ENCODE measurements around the gene UTF1. TPM values are rescaled to one million over a fixed set of nuclear protein-coding genes. Genes with fewer than 3 reads are reported as not detected.

The UTF1 gene
- total and polyA plus RNA-seq, 2 of the 8 experiments (the other 6 are each of a cell fraction or from before 2014, with no cell fraction given), result 0.47 to 21.8 TPM

- H2BK12ac ChIP-seq (ENCODE audit: low read depth, low read length), result peak overlapping the region; percentile 23; the same call in 1 of the 2 replicates
- H4K91ac ChIP-seq (replicated peaks; ENCODE audit: insufficient read length, low read length), result peak overlapping the region; percentile 81
- peaks cover 3 to 41% (median 21%) of the 10 kb centered on the region in 4 experiments for H3K4me1 ChIP-seq (replicated peaks in 1 of 4; ENCODE audit: control insufficient read depth in 3 of 4, insufficient read depth in 4 of 4, low read length in 3 of 4)
- H3K23me2 ChIP-seq (ENCODE audit: low read depth, low read length), result peaks cover 16% of the 10 kb centered on the region; the same call in 1 of the 2 replicates
- H3K18ac ChIP-seq (ENCODE audit: extremely low read depth, low read length), result peak overlapping the region; percentile 60; the same call in 1 of the 2 replicates
- peaks cover 0 to 8% of the 10 kb centered on the region in 2 experiments; a peak in 1 of 4 replicates for H3K9me3 ChIP-seq (ENCODE audit: insufficient read depth in 2 of 2, low read depth in 1 of 2, low read length in 1 of 2)
- H3K4me2 ChIP-seq (ENCODE audit: insufficient read depth in 1 of 2, low read depth in 2 of 2, low read length in 2 of 2), result peak overlapping the region; percentile 91 to 92
- H2BK5ac ChIP-seq (ENCODE audit: low read depth, low read length), result peak overlapping the region; percentile 24; the same call in 1 of the 2 replicates
- 22% methylated on average over 36 of the region's 48 CpGs; no CpG with 5 or more reads in 1 of the 2 experiments for WGBS, 2 experiments (ENCODE audit: extremely low coverage in 1 of 2, insufficient coverage in 1 of 2, insufficient read length in 1 of 2, insufficient replicate concordance in 2 of 2, low coverage in 1 of 2, low lambda C conversion rate in 2 of 2, missing lambda C conversion rate in 1 of 2)
- DNase-seq (ENCODE audit: low read depth in 1 of 2, low spot score in 2 of 2), result no peak
- no peaks in the 10 kb centered on the region for H4K20me1 ChIP-seq (replicated peaks in 1 of 2; ENCODE audit: control insufficient read depth in 1 of 2, insufficient read depth in 2 of 2, low read length in 2 of 2)
- H3K79me1 ChIP-seq (ENCODE audit: low read depth, low read length), result peaks cover 2% of the 10 kb centered on the region; the same call in 1 of the 2 replicates
- H3K27ac ChIP-seq (ENCODE audit: low read depth, low read length), result no peak overlapping the region
- H4K8ac ChIP-seq (ENCODE audit: extremely low read depth, insufficient read depth, low read length), result peak overlapping the region; percentile 62; the same call in 1 of the 2 replicates
- H2BK15ac ChIP-seq (ENCODE audit: low read length), result no peak overlapping the region
- H2BK120ac ChIP-seq (replicated peaks; ENCODE audit: low read depth, low read length), result no peak overlapping the region
- no peak overlapping the region for H3K9ac ChIP-seq (replicated peaks in 1 of 4; ENCODE audit: extremely low read depth in 1 of 4, low read depth in 3 of 4, low read length in 3 of 4)
- H3K14ac ChIP-seq (ENCODE audit: insufficient read length), result no peak overlapping the region
- no peak overlapping the region for H3K4ac ChIP-seq (replicated peaks; ENCODE audit: insufficient read length, low read depth, low read length)
- H3K4me3 ChIP-seq (ENCODE audit: extremely low read depth in 1 of 4, insufficient read depth in 2 of 4, low read depth in 3 of 4, low read length in 4 of 4), result peak overlapping the region; percentile 5 to 62 (median 27); a peak in 5 of 8 replicates
- no peak overlapping the region for H4K5ac ChIP-seq (ENCODE audit: insufficient read length, low read depth, low read length)
- H2AFZ ChIP-seq (ENCODE audit: low read length), result no peak overlapping the region
- H3K36me3 ChIP-seq (ENCODE audit: control insufficient read depth in 2 of 4, insufficient read depth in 4 of 4, low read length in 3 of 4), result peaks cover 0 to 12% (median 4%) of the 10 kb centered on the region in 4 experiments; a peak in 3 of 8 replicates
- H3K79me2 ChIP-seq (ENCODE audit: control insufficient read depth in 1 of 2, insufficient read depth in 2 of 2, low read length in 2 of 2), result no peaks in the 10 kb centered on the region
- H3K23ac ChIP-seq (ENCODE audit: insufficient read length), result no peak overlapping the region
- peaks cover 35 to 60% (median 56%) of the 10 kb centered on the region in 4 experiments for H3K27me3 ChIP-seq (replicated peaks in 1 of 4; ENCODE audit: control insufficient read depth in 3 of 4, extremely low read depth in 1 of 4, insufficient read depth in 3 of 4, low read length in 3 of 4)
- ChIA-PET CTCF (ENCODE audit: partially characterized antibody) (interaction anchor here (0.6 kb wide), 1 partner anchor 358 kb away, joined by 3 read pairs; no protein-coding TSS in a partner anchor), POLR2A (ENCODE audit: partially characterized antibody) (interaction anchor here (1.0 to 1.5 kb wide), 2 partner anchors 8 to 10 kb away, joined by 3 read pairs; no protein-coding TSS in a partner anchor)
- no peak for FAIRE-seq
- no peak overlapping the region for H2AK5ac ChIP-seq (ENCODE audit: low read depth, low read length)
- no peak overlapping the region for H2BK20ac ChIP-seq (ENCODE audit: low read length)
- no peak overlapping the region for H3K56ac ChIP-seq (replicated peaks; ENCODE audit: insufficient read length, low read depth, low read length)
- no peak for TF ChIP-seq POU5F1 (IDR thresholded peaks at IDR 0.05; ENCODE audit: low read depth, low read length)
- TF ChIP-seq POLR2AphosphoS5 (IDR thresholded peaks at IDR 0.05; ENCODE audit: low read depth, low read length), result no peak
- TF ChIP-seq RBBP5 (IDR thresholded peaks at IDR 0.05; ENCODE audit: borderline replicate concordance, low read depth, low read length), result no peak
- no peak for TF ChIP-seq SP1 (IDR thresholded peaks at IDR 0.05; ENCODE audit: low read depth, low read length)
- no peak for TF ChIP-seq HDAC2 (IDR thresholded peaks at IDR 0.05; ENCODE audit: borderline replicate concordance in 1 of 2, low read depth in 2 of 2, low read length in 2 of 2)
- TF ChIP-seq ZNF274 (IDR thresholded peaks at IDR 0.05; ENCODE audit: borderline replicate concordance, extremely low read depth, low read length), result no peak
- TF ChIP-seq ASH2L (IDR thresholded peaks at IDR 0.05; ENCODE audit: low read length), result no peak
- TF ChIP-seq CBX8 (IDR thresholded peaks at IDR 0.05; ENCODE audit: borderline replicate concordance, low read depth, low read length), result no peak
- TF ChIP-seq FOSL1 (IDR thresholded peaks at IDR 0.05; ENCODE audit: insufficient read depth, low read depth, low read length), result no peak
- TF ChIP-seq GABPA (IDR thresholded peaks at IDR 0.05; ENCODE audit: borderline replicate concordance, insufficient read depth, low read length), result no peak
- no peak for TF ChIP-seq SAP30 (IDR thresholded peaks at IDR 0.05; ENCODE audit: insufficient read depth, insufficient replicate concordance, low read length)
- TF ChIP-seq BRCA1 (IDR thresholded peaks at IDR 0.05; ENCODE audit: low read depth, low read length), result no peak
- TF ChIP-seq POLR2A (IDR thresholded peaks at IDR 0.05; ENCODE audit: control extremely low read depth in 1 of 2, low read depth in 2 of 2, low read length in 2 of 2), result no peak
These were observed 5.3 kb downstream of the UTF1 start for GRCh38 chr10:133235265-133235855.
